GM21619 (cell line): ENCODE data around the gene STN1.

ENCODE experiments used
- ATAC-seq: cut with Tn5 transposase; IDR thresholded peaks from one replicate; pipeline ENCODE4 v1.9.1; 2021; ENCODE audit not compliant: unreplicated experiment

STN1 gene

DNA sequence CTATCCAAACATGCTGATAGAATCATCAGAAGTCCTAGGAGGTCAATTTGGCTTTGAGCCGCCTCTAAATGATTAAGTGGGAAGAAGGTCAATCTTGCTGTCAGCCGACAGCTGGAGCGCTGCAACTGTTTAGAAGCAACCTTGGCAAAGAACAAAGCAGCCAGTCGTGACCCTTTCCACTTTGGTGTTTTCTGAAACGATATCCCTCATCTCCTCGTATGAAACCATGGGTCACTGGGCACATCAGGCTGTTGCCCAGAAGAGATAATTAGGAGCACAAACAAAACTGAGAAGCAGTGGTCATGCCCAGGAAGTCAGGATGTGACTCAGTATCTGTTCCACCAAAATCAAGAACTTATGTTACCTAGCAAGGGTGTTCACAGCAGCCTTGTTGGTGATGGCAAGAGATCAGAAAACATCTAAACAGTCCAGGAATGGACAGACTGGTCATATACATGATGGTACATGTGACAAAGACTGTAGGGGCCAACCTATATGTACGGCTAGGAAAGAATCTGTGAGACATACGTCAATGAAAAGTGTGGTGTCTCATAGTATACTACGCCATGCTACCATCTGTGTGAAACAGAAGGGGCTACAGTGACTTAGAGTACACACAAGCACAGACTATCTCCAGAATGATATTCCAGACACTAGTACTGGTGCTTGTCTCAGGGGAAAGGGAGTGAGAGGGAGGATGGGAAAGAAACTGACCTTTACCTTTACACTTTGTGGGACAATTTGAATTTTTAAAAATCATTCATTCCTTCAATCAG is 22.4 kb downstream of the STN1 start:
- ATAC-seq: no peak

GRCh38 chr10:103894441-103894864 is 23.5 kb downstream of the STN1 start:
- no peak for ATAC-seq

GRCh38 chr10:103893817-103894216 is 24.2 kb downstream of the STN1 start:
- no peak for ATAC-seq

- ATAC-seq: no peak
Measured at GRCh38 chr10:103892181-103892580, 25.8 kb downstream of the STN1 start.

DNA sequence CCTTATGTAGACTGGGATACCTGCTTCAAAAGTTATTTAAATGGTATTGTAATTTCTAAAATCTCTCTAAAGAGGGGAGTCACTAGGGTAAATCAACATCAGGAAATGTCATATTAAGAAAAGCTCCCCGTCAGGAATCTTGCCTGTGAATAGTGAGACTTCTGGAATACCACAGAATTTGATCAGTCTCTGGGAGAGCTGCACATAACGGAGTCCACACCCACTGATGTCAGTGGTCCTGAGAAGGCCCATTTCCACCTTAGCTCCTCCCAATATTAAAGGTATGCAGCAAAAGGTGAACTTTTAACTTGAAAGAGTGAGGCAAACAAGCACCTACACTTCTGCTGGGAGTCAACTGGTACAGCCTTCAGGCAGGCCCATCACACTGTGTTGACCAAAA is 27.3 kb downstream of the STN1 start:
- no peak for ATAC-seq

DNA sequence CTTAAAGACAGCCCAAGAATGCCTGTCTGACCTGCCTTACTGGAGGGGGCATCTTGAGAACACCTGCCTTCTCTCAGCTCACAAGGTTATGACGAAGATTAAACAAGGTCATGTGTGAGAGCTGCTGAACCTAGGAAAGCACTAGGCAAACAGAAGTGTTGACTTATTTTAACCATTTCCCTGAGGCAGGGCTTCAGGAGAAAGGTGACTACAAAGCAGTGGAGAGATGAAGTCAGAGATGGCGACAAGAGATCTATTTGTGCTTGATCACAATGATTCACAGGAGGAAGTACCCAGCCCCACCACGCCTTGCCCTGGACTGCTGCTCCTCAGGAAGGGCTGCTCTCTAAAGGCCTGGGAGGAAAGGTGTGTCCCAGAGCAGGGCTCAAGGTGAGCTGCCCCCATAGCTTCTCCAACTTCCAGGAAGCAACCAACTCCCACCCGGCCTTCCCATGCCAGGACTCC is 27.8 kb downstream of the STN1 start:
- no peak for ATAC-seq

DNA sequence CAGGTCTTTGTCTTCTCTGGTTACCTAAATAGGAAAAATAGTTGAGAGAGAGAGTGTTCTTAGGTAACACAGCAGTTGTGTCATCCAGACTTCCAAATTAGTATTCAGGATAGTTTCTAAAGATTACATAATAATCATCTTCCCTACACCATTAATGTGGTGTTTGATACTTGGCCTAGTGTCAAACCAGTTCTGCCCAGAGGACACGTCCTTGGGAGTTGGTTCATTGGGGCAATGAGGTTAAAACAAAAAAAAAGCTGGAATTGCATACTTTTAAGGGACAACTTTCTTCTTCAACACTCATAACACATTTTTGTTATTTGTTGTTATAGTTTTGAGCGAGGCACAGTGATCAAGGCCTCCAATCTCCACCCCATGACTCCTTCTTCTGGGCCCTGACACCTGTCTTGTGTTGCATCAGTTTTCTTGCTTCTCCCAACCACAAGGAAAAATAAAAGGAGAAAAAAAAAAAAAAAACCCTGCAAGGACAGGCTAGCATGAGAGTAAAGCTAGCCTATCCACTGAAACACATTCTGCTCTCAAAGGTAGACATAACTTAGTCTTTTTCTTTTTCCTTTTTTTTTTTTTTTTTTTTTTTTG is 28.8 kb downstream of the STN1 start:
- no peak for ATAC-seq

DNA sequence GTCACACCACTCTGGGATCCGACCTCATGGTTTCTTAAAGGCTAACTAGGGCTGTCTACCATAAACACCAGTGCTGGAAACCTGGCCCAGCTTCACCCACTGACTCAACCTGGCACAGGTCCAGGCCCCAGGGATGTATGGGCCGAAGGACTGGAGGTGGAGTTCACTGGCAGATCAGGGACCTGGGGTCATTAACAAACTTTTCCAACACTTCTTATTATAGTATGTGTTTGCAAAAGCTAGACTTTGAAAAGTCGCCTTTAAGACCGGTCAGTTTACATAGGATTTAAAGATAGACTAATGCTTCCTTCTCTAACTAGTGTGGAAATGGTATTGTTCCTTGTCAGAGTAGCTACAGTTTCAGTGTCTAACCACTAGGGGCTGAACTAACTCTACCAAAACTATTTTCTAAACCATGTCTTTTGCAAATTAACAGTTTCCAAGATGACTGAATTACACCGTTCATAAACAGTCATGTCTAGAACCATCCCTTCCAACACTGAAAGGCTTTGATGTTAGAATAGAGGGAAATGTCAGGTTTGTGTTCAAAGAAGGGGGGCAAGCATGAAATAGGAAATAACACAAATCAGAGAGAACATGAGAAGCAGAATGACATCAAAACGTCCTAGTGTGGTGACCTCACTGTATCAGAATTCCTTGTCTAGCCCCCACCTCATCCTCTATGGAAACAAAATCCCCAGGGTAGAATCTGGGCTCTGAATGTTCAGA is 29.7 kb downstream of the STN1 start:
- ATAC-seq: peak; percentile 68

DNA sequence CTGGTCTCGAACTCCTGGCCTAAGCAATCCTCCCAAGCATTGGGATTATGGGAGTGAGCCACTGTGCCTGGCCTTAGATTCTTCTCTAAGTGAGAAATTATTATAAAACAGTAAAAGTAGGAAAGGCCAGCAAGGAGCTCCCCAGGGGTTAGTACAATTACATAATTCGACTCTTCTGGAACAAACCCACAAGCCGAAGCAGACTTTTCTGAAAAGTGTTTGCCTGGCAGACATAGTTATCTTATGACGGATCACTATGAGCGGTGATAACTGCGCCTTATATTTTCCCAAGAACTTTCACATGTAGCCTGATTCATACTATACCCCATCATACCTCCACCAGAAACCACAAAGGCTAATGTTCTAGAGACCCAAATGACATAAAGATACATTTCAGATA is 32.4 kb downstream of the STN1 start:
- no peak for ATAC-seq

DNA sequence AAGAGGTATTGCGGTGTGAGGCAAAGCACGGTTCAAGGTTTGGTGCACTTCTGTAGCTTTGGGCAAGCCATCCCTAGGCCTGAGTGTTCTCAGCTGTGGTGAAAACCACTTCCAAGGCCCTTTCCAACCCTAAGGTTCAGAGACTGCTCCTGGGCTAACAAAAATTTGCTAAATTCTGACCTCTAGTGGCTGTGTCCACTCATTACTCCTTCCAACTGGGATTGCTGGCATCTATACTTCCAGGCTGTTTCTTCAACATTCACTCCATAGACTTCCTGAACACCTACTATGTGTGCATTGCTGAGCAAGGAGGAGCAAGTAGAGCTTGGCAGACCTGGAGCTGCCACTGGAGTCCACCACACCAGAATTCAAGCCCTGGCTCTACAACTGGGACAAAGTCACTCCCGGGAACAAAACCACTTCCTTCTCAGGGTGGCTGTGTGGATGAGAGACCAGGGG is 33.3 kb downstream of the STN1 start:
- peak; percentile 51 for ATAC-seq

GRCh38 chr10:103882285-103883007 is 35.5 kb downstream of the STN1 start:
- ATAC-seq: no peak

DNA sequence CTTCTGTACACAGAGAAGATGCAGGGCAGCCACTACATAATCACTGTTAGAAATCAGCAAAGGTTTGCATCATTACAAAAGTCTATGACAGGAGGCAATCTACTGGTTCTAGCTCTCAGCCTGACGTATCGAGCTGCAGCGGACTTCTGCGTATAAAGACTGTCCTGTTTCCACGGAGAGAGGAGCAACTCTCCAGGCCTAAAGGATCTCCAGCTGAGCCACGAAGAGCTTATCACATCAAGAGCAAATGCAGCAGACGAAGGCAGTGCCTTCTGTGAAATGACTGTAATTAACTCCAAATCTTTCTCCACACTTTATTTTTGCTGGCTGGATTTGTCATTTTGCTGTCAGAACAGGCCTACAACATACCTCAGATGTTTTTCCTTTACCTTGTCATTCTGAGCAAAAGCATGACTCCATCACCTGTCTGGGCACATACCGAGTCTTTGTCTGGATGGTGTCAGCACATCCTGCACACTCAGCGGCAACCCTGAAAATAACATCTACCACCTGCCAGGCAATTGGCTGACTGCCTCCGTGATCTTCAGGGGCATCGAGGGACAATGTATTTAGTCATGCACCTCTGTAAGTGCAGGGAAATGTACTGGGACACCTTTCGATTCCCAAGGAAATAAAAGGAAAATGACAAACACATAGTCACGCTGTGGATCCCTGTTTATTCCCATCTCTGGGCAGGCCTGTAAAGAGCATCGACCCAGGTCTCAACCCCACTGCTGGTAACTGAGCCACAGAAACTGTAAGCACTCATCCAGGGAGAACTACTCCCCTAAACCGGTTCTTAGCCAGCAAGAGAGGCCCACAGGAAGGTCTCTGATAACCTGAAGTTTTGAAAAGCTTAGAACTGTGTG is 36.3 kb downstream of the STN1 start:
- ATAC-seq: no peak

DNA sequence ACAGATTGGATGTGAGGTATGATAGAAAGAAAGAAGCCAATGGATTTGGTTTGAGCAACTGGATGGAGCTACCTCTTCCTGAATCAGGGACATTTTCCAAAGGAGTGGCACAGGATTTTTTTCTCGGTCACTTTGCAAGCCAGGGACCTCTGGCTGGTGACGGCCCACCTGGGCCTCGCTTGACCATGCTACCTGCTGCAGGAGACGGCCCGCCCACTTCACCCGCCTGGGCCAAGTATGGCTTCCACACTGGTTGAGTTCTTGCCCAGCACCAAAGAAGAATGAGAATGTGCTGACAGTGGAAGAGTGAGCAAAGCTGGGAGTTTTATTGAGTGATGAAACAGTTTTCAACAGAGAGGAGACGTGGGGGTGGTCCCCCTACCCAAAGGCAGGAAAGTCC is 38.2 kb downstream of the STN1 start:
- ATAC-seq: no peak

DNA sequence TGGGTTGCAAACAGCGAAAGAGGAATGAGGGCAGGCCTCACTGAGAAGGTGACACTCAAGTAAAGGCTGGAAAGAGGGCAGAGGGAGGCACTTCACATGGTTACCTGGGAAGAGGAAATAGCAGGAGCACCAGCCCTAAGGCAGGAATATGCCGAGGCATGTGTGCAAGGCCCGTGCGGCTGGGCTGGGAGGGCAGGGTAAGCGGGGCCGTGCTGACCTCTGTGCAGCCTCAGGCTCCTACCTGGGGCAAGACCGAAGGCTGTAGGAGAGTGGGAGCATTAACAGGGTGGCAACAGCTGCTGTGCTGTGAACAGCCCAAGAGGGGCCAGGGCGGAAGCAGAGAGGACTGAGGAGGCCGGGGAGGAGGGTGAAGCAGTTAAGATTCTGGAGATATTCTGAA is 38.6 kb downstream of the STN1 start:
- ATAC-seq: no peak

GRCh38 chr10:103877861-103878260 is 40.1 kb downstream of the STN1 start:
- no peak for ATAC-seq

DNA sequence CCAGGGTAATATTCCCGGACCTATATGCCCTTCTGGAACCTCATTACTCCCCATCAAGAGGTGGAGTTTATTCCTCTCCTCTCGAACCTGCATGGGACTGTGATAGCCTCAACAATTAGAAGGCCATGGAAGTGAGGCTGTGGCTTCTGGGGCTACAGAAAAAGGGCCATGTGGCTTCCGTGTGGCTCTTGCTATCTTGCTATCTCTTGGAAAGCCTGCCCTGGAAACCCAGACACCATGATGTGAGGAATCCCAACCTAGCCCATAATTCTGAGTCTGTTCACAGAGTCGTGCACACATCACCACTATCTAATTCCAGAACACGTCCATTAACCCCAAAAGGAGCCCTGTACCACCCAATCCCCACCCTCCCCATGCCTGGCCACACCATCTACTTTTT is 41.8 kb downstream of the STN1 start:
- ATAC-seq: no peak

GRCh38 chr10:103874730-103875129 is 43.3 kb downstream of the STN1 start:
- no peak for ATAC-seq

DNA sequence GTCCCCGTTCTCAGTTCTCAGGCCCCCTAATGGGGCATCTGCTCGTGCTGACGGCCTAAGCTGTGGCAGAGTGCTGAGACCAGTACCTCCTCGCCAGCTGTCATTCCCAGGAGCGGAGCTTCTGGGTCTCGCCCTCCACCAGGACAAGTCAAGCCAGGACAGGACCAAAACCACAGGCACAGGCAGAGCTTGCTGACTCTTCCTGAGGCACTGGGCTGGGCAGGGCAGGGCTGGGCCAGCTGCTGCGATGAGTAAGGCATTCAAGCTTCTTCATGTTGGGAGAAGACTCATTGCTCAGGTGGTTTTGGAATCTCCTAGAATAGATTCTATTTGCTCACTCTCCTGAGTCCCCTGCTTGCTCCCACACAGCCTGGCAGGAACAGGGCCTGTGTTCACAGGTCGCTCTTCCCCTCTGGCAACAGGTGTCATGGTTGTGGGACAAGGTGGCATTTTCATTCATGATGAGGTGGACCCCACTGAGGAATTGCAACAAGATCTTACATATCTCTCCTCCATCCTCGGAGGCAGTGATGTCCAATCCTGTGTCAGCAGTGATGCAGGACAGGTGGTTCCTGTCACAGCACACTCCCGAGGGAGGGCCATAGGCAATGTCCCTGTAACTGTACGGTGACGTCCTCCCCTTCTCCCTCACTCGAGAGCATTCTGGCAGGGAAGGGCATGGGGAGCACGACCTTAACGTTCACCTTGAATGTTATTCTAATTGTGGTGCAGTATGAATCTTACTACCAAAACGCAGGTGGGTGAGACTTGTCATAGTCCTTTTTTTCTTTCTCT is 45.6 kb downstream of the STN1 start:
- no peak for ATAC-seq

- ATAC-seq: no peak
Measured at GRCh38 chr10:103871006-103871405, 47.0 kb downstream of the STN1 start.

DNA sequence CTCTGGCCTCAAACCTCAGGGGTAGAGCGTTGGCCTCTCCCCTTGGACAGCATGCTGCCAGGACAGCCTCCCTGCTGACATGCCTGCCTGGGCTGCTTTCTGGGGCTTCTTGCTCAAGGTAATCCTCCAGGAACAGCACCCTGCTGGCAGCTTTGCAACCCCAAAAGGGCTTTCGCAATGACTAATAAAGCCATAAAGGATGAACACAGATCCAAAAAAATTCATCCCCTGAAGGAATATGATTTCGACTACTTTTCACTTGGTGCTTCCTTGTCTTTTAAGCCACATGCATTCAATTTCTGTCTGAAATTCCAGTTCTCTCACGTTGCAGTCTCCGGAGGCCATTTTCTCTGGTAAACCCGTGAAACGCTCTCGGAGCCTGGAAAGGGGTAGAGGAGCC is 47.5 kb downstream of the STN1 start:
- no peak for ATAC-seq
